H9 (cell line): Measurements from ENCODE around the gene MYL11. TPM values are rescaled to one million over a fixed set of nuclear protein-coding genes. Genes with fewer than 3 reads are reported as not detected.
A peak's percentile ranks its signal among the peaks of the same experiment; 100 is the strongest.

Experiments
- DNase-seq: peaks from one replicate; pipeline ENCODE4 v3.0.0-alpha.2; 2017
- H2AFZ ChIP-seq: one replicate; pipeline ENCODE4 v1.6.1; 2013; ENCODE audit warnings: mild to moderate bottlenecking, low read length, control low read depth, moderate library complexity
- H2AK5ac ChIP-seq: 2 replicates; pipeline ENCODE4 v1.6.1; 2013; ENCODE audit warnings: low read length, control low read depth, mixed read lengths; ENCODE audit not compliant: insufficient read length
- H2BK120ac ChIP-seq: one replicate; pipeline ENCODE4 v1.6.1; 2013; ENCODE audit warnings: low read depth, mild to moderate bottlenecking, low read length, control low read depth, inconsistent platforms; ENCODE audit not compliant: poor library complexity, severe bottlenecking
- H2BK12ac ChIP-seq: 2 replicates; pipeline ENCODE4 v1.6.1; 2013; ENCODE audit warnings: low read length, control low read depth, mixed read lengths, low read depth; ENCODE audit not compliant: insufficient read length
- H2BK15ac ChIP-seq: 2 replicates; pipeline ENCODE4 v1.6.1; 2013; ENCODE audit warnings: low read depth, low read length, control low read depth
- H2BK20ac ChIP-seq: one replicate; pipeline ENCODE4 v1.6.1; 2013; ENCODE audit warnings: low read depth, mild to moderate bottlenecking, low read length, control low read depth, inconsistent platforms; ENCODE audit not compliant: poor library complexity, severe bottlenecking
- H2BK5ac ChIP-seq: 2 replicates; pipeline ENCODE4 v1.6.1; 2013; ENCODE audit warnings: low read length, control low read depth, mixed read lengths; ENCODE audit not compliant: insufficient read length
- H3K14ac ChIP-seq: 2 replicates; pipeline ENCODE4 v1.6.1; 2013; ENCODE audit warnings: low read length, control low read depth; ENCODE audit not compliant: insufficient read depth
- H3K18ac ChIP-seq: 2 replicates; pipeline ENCODE4 v1.6.1; 2013; ENCODE audit warnings: low read depth, mild to moderate bottlenecking, mixed read lengths, low read length, control low read depth; ENCODE audit not compliant: insufficient read length
- H3K23ac ChIP-seq: 2 replicates; pipeline ENCODE4 v1.6.1; 2013; ENCODE audit warnings: low read length, control low read depth, mixed read lengths, low read depth; ENCODE audit not compliant: insufficient read length
- H3K23me2 ChIP-seq: 2 replicates; pipeline ENCODE4 v1.6.1; 2013; ENCODE audit warnings: low read depth, mild to moderate bottlenecking, mixed read lengths, low read length, control low read depth; ENCODE audit not compliant: insufficient read length, poor library complexity, severe bottlenecking
- H3K27ac ChIP-seq: 2 replicates; pipeline ENCODE4 v1.5.1; 2013; ENCODE audit warnings: low read length, control low read depth, mixed read lengths, low read depth; ENCODE audit not compliant: insufficient read length
- H3K27me3 ChIP-seq: 2 replicates; pipeline ENCODE4 v1.6.1; 2013; ENCODE audit warnings: low read length, control low read depth, inconsistent platforms; ENCODE audit not compliant: insufficient read depth
- H3K4ac ChIP-seq: 2 replicates; pipeline ENCODE4 v1.6.1; 2013; ENCODE audit warnings: low read depth, mild to moderate bottlenecking, control low read depth, inconsistent platforms, low read length, moderate library complexity
- H3K4me1 ChIP-seq: 2 replicates; pipeline ENCODE4 v1.6.1; 2013; ENCODE audit warnings: low read length, control low read depth, inconsistent platforms; ENCODE audit not compliant: insufficient read depth
- H3K4me2 ChIP-seq: 2 replicates; pipeline ENCODE4 v1.6.1; 2013; ENCODE audit warnings: low read length, control low read depth, mixed read lengths; ENCODE audit not compliant: insufficient read length, insufficient read depth
- H3K56ac ChIP-seq: 2 replicates; pipeline ENCODE4 v1.6.1; 2013; ENCODE audit warnings: low read depth, mild to moderate bottlenecking, mixed read lengths, low read length, control low read depth; ENCODE audit not compliant: insufficient read length
- H3K79me1 ChIP-seq: 2 replicates; pipeline ENCODE4 v1.6.1; 2013; ENCODE audit warnings: low read depth, mild to moderate bottlenecking, moderate library complexity, low read length, control low read depth, inconsistent platforms; ENCODE audit not compliant: insufficient read depth, poor library complexity, severe bottlenecking
- H3K79me2 ChIP-seq: 2 replicates; pipeline ENCODE4 v1.6.1; 2013; ENCODE audit warnings: low read length, control low read depth, inconsistent platforms; ENCODE audit not compliant: insufficient read depth
- H3K9ac ChIP-seq: 2 replicates; pipeline ENCODE4 v1.6.1; 2013; ENCODE audit warnings: low read length, control low read depth, mixed read lengths; ENCODE audit not compliant: insufficient read length; ENCODE audit errors: extremely low read depth
- H3K9me3 ChIP-seq: one replicate; pipeline ENCODE4 v1.6.1; 2013; ENCODE audit warnings: low read depth, low read length, inconsistent platforms; ENCODE audit not compliant: control insufficient read depth
- H3T11ph ChIP-seq: one replicate; pipeline ENCODE4 v1.6.1; 2013; ENCODE audit warnings: mild to moderate bottlenecking, low read length, control low read depth, inconsistent platforms
- H4K20me1 ChIP-seq: one replicate; pipeline ENCODE4 v1.6.1; 2013; ENCODE audit not compliant: control insufficient read depth, insufficient read length, insufficient read depth
- H4K5ac ChIP-seq: 2 replicates; pipeline ENCODE4 v1.6.1; 2013; ENCODE audit warnings: low read depth, mild to moderate bottlenecking, mixed read lengths, low read length, control low read depth; ENCODE audit not compliant: insufficient read length
- H4K8ac ChIP-seq: replicated peaks from 2 replicates; pipeline ENCODE4 v1.6.1; 2013; ENCODE audit warnings: low read length, control low read depth, mixed read lengths, low read depth; ENCODE audit not compliant: insufficient read length
- H4K91ac ChIP-seq: 2 replicates; pipeline ENCODE4 v1.6.1; 2013; ENCODE audit warnings: low read depth, mild to moderate bottlenecking, moderate library complexity, mixed read lengths, low read length, control low read depth; ENCODE audit not compliant: insufficient read length
- H3K27ac Mint-ChIP-seq, 3 experiments: 2 replicates in 2 of 3; 3 replicates in 1 of 3; pipeline ENCODE4 v1.8.0; 2020 to 2021; ENCODE audit warnings: mixed read lengths in 3 of 3, mild to moderate bottlenecking in 1 of 3, moderate library complexity in 1 of 3
- H3K27me3 Mint-ChIP-seq: 2 replicates; pipeline ENCODE4 v1.8.0; 2021; ENCODE audit warnings: low read depth, mild to moderate bottlenecking, moderate library complexity, mixed read lengths
- H3K36me3 Mint-ChIP-seq, 3 experiments: 2 replicates in 2 of 3; 3 replicates in 1 of 3; pipeline ENCODE4 v1.8.0; 2020 to 2021; ENCODE audit warnings: low read depth in 3 of 3, mixed read lengths in 3 of 3; ENCODE audit not compliant: insufficient read depth in 1 of 3
- H3K4me1 Mint-ChIP-seq, 2 experiments: 2 replicates each; pipeline ENCODE4 v1.8.0; 2020; ENCODE audit warnings: mixed read lengths in 2 of 2
- H3K4me3 Mint-ChIP-seq, 2 experiments: 2 replicates in 1 of 2; 3 replicates in 1 of 2; pipeline ENCODE4 v1.8.0; 2020 to 2021; ENCODE audit warnings: mild to moderate bottlenecking in 2 of 2, mixed read lengths in 2 of 2, moderate library complexity in 1 of 2
- H3K9me3 Mint-ChIP-seq, 2 experiments: 2 replicates in 1 of 2; 3 replicates in 1 of 2; pipeline ENCODE4 v1.8.0; 2020; ENCODE audit warnings: mild to moderate bottlenecking in 2 of 2, mixed read lengths in 2 of 2, moderate library complexity in 1 of 2
- WGBS: extraction: QIAGEN DNeasy Blood & Tissue Kit; methylation state at CpG from one replicate; pipeline ENCODE4 v1.1.7; 2013; ENCODE audit warnings: missing lambda C conversion rate, low lambda C conversion rate, mixed read lengths; ENCODE audit not compliant: insufficient read length; ENCODE audit errors: extremely low coverage; 5-methylcytosine and 5-hydroxymethylcytosine counted together
- total RNA-seq: library from RNA; stranded (reverse); gene quantifications from 2 replicates; pipeline ENCODE4 v1.2.1, GENCODE V29; 2021
- TF ChIP-seq, protein P1 (sequence below): fragments of 200-600 bp; sonication (generic); conservative IDR thresholded peaks from 3 replicates; pipeline ENCODE4 v1.8.0; 2021; ENCODE audit warnings: antibody characterized with exemption, mild to moderate bottlenecking

Gene MYL11
- total RNA-seq, 1 experiment from 2014 or later: 0.70 TPM

- Histone ChIP-seq H3K27ac (no peak overlapping the region), H3K9ac (no peak overlapping the region), H3K14ac (no peak overlapping the region), H3K4me1 (no peaks in the 10 kb centered on the region), H3K23ac (no peak overlapping the region), H3K4ac (no peak overlapping the region), H2AK5ac (no peak overlapping the region), H3K4me2 (no peak overlapping the region), H3K79me2 (peaks cover 3% of the 10 kb centered on the region; the same call in 1 of the 2 replicates), H2BK5ac (no peak overlapping the region), H3K79me1 (peaks cover 8% of the 10 kb centered on the region), H2BK120ac (no peak overlapping the region), H2BK20ac (no peak overlapping the region), H3K23me2 (peaks cover 5% of the 10 kb centered on the region), H4K5ac (no peak overlapping the region), H3K27me3 (no peaks in the 10 kb centered on the region), H3K9me3 (no peaks in the 10 kb centered on the region), H3K18ac (no peak overlapping the region), H3K56ac (no peak overlapping the region), H4K8ac (no peak overlapping the region), H2BK15ac (no peak overlapping the region), H3T11ph (no peak overlapping the region), H4K91ac (no peak overlapping the region), H2AFZ (no peak overlapping the region), H4K20me1 (no peaks in the 10 kb centered on the region), H2BK12ac (no peak overlapping the region)
- Mint-ChIP-seq H3K27ac (0 out of 7 replicates have a peak overlapping the region, but pooled peaks of 1 of the 3 experiments have one; percentile 7), H3K9me3 (no peaks in the 10 kb centered on the region), H3K4me3 (no peak overlapping the region; a peak in 1 of 5 replicates), H3K4me1 (peaks cover 5 to 9% of the 10 kb centered on the region in 2 experiments), H3K36me3 (peaks cover 25 to 54% (median 47%) of the 10 kb centered on the region in 3 experiments; a peak in 6 of 7 replicates), H3K27me3 (no peaks in the 10 kb centered on the region; the same call in 1 of the 2 replicates)
- WGBS: no CpG with 5 or more reads among the region's 3 CpGs
- TF ChIP-seq, protein P1, sequence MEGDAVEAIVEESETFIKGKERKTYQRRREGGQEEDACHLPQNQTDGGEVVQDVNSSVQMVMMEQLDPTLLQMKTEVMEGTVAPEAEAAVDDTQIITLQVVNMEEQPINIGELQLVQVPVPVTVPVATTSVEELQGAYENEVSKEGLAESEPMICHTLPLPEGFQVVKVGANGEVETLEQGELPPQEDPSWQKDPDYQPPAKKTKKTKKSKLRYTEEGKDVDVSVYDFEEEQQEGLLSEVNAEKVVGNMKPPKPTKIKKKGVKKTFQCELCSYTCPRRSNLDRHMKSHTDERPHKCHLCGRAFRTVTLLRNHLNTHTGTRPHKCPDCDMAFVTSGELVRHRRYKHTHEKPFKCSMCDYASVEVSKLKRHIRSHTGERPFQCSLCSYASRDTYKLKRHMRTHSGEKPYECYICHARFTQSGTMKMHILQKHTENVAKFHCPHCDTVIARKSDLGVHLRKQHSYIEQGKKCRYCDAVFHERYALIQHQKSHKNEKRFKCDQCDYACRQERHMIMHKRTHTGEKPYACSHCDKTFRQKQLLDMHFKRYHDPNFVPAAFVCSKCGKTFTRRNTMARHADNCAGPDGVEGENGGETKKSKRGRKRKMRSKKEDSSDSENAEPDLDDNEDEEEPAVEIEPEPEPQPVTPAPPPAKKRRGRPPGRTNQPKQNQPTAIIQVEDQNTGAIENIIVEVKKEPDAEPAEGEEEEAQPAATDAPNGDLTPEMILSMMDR: no peak
- DNase-seq: no peak
Observed at GRCh38 chr16:30350134-30350871, 24.3 kb upstream of the MYL11 start.
